Spleen (tissue), 7 donors: ENCODE measurements around the gene DACH1.

Experiments used
- POLR2A ChIP-seq, 3 donors: fragments of 450-650 bp; IDR thresholded peaks; one replicate each; pipeline ENCODE4 v1.5.1; 2017; ENCODE audit warnings: antibody characterized with exemption in 3 of 3, mild to moderate bottlenecking in 1 of 3
- TF ChIP-seq, protein P1 (sequence below), 11 experiments: fragments of 200-600 bp in 7 of 11; fragments of 450-650 bp in 4 of 11; sonication (generic) in 4 of 11; IDR thresholded peaks in 8 of 11; conservative IDR thresholded peaks in 3 of 11; 1 replicate in 7 of 11; 2 replicates in 4 of 11; pipeline versions ENCODE4 v1.4.0 to v1.8.0; 2016 to 2021; ENCODE audit warnings: antibody characterized with exemption in 11 of 11, inconsistent platforms in 4 of 11, mild to moderate bottlenecking in 1 of 11
- donor health status: DM: no; HTN: no; CAD: no; lungs with moderate emphysema.
- donor health status: DM: no; HTN: no; CAD: no.
- donor health status: DM: no; HTN: no; CAD: no.

- TF ChIP-seq, protein P1, sequence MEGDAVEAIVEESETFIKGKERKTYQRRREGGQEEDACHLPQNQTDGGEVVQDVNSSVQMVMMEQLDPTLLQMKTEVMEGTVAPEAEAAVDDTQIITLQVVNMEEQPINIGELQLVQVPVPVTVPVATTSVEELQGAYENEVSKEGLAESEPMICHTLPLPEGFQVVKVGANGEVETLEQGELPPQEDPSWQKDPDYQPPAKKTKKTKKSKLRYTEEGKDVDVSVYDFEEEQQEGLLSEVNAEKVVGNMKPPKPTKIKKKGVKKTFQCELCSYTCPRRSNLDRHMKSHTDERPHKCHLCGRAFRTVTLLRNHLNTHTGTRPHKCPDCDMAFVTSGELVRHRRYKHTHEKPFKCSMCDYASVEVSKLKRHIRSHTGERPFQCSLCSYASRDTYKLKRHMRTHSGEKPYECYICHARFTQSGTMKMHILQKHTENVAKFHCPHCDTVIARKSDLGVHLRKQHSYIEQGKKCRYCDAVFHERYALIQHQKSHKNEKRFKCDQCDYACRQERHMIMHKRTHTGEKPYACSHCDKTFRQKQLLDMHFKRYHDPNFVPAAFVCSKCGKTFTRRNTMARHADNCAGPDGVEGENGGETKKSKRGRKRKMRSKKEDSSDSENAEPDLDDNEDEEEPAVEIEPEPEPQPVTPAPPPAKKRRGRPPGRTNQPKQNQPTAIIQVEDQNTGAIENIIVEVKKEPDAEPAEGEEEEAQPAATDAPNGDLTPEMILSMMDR (IDR thresholded peaks at IDR 0.05 in 8 of 11, conservative IDR thresholded peaks at IDR 0.05 in 3 of 11) = no peak
- TF ChIP-seq POLR2A (IDR thresholded peaks at IDR 0.05) = no peak
Measured at GRCh38 chr13:71799324-71799723, 67.7 kb downstream of the DACH1 start.
